ENCODE measurements around the gene PIP4K2B. TPM values are rescaled to one million over a fixed set of nuclear protein-coding genes. Genes with fewer than 3 reads are reported as not detected.

The PIP4K2B gene
- total RNA-seq, 4 donors from 2014 or later, result 19.5 to 45.4 (median 33.6) TPM

- TF ChIP-seq POLR2A (IDR thresholded peaks at IDR 0.05), result no peak
- no peak for TF ChIP-seq CTCF (IDR thresholded peaks at IDR 0.05)
- intact Hi-C loops (cut with DNase I; ENCODE audit: low total_unique reads), result no loop called here
- H3K4me3 ChIP-seq (ENCODE audit: low read depth, poor library complexity, severe bottlenecking), result peak within 1 kb of the TSS; percentile 77
- 0 to 1% methylated on average over 41 to 43 of the region's 47 CpGs for WGBS, 2 donors
- DNase-seq (ENCODE audit: low spot score in 2 of 2), result peak; percentile 95 to 98
These were observed 51.0 kb downstream of the PIP4K2B start, which contains the start of gene PCGF2 for GRCh38 chr17:38748149-38748891. Gene PCGF2, minus strand, starts transcription at chr17:38748336. Its CDS starts 7,934 bp downstream, at chr17:38740402.

- intact Hi-C loops (cut with DNase I; ENCODE audit: low total_unique reads), result no loop called here
- no peak for TF ChIP-seq CTCF (IDR thresholded peaks at IDR 0.05)
- TF ChIP-seq POLR2A (IDR thresholded peaks at IDR 0.05), result no peak
- peak in 1 of 2 donors; percentile 89 for DNase-seq (ENCODE audit: low spot score in 2 of 2)
- 1% methylated on average over 33 to 60 of the region's 64 CpGs for WGBS, 2 donors
- H3K4me3 ChIP-seq (ENCODE audit: low read depth, poor library complexity, severe bottlenecking), result peak overlapping the region; percentile 77
These were observed 51.8 kb downstream of the PIP4K2B start for GRCh38 chr17:38747463-38748148.

GRCh38 chr17:38746849-38747462 is 52.4 kb downstream of the PIP4K2B start:
- 2 to 9% methylated on average over 18 of the region's 21 CpGs for WGBS, 2 donors
- peak overlapping the region; percentile 77 for H3K4me3 ChIP-seq (ENCODE audit: low read depth, poor library complexity, severe bottlenecking)
- intact Hi-C loops (cut with DNase I; ENCODE audit: low total_unique reads), result no loop called here
- DNase-seq (ENCODE audit: low spot score in 2 of 2), result no peak
- TF ChIP-seq CTCF (IDR thresholded peaks at IDR 0.05), result no peak
- no peak for TF ChIP-seq POLR2A (IDR thresholded peaks at IDR 0.05)

GRCh38 chr17:38746004-38746848 is 53.1 kb downstream of the PIP4K2B start:
- DNase-seq (ENCODE audit: low spot score in 2 of 2), result no peak
- 60 to 69% methylated on average over 8 of the region's 8 CpGs for WGBS, 2 donors
- intact Hi-C loops (cut with DNase I; ENCODE audit: low total_unique reads), result no loop called here
- H3K4me3 ChIP-seq (ENCODE audit: low read depth, poor library complexity, severe bottlenecking), result no peak overlapping the region
- TF ChIP-seq POLR2A (IDR thresholded peaks at IDR 0.05), result no peak

- H3K4me3 ChIP-seq (ENCODE audit: low read depth, poor library complexity, severe bottlenecking), result no peak overlapping the region
- no peak for DNase-seq (ENCODE audit: low spot score in 2 of 2)
- WGBS, 2 donors, result 62 to 64% methylated on average over 4 of the region's 4 CpGs
- intact Hi-C loops (cut with DNase I; ENCODE audit: low total_unique reads), result no loop called here
- TF ChIP-seq POLR2A (IDR thresholded peaks at IDR 0.05) (no peak), CTCF (IDR thresholded peaks at IDR 0.05) (no peak)
These were observed 53.8 kb downstream of the PIP4K2B start for GRCh38 chr17:38745545-38745944.

Measured in lower leg skin (tissue), 4 donors.